B cell (primary cell): ENCODE measurements around the gene TBX6.

Experiments
- CTCF ChIP-seq: fragments of 200-600 bp; IDR thresholded peaks from one replicate; pipeline ENCODE4 v1.8.0; 2022; ENCODE audit warnings: antibody characterized with exemption, mild to moderate bottlenecking
- EZH2 ChIP-seq: IDR thresholded peaks from 2 replicates; pipeline ENCODE4 v1.6.1; 2012; ENCODE audit warnings: borderline replicate concordance, low read depth, mild to moderate bottlenecking, moderate library complexity, low read length; ENCODE audit not compliant: insufficient read depth, poor library complexity, severe bottlenecking

GRCh38 chr16:30121741-30122571, 30.2 kb upstream of the TBX6 start:
- TF ChIP-seq CTCF (no peak), EZH2 (no peak)
